OCI-M1 (cell line): ENCODE data around the gene GAPDHS.

Experiments used
- DNase-seq: peaks from one replicate; lab custom pipeline; 2025; lab: John Stamatoyannopoulos, UW

The GAPDHS gene

GRCh38 chr19:35539850-35540249, 6.6 kb downstream of the GAPDHS start:
- DNase-seq = no peak

- DNase-seq = no peak
Measured at GRCh38 chr19:35540356-35540927, 7.2 kb downstream of the GAPDHS start.

- no peak for DNase-seq
Measured at GRCh38 chr19:35542209-35542608, 9.0 kb downstream of the GAPDHS start.

GRCh38 chr19:35543280-35544109, 10.2 kb downstream of the GAPDHS start:
- no peak for DNase-seq

GRCh38 chr19:35544110-35544802, 11.0 kb downstream of the GAPDHS start:
- DNase-seq = peak; percentile 19

GRCh38 chr19:35545001-35545854, 12.0 kb downstream of the GAPDHS start, which contains the start of gene TMEM147:
TMEM147 (plus strand) TSS chr19:35545626; CDS start chr19:35545740, 114 bp downstream.
- peak; percentile 97 for DNase-seq

GRCh38 chr19:35545855-35546381, 12.7 kb downstream of the GAPDHS start:
- peak; percentile 59 for DNase-seq

GRCh38 chr19:35546532-35546931, 13.3 kb downstream of the GAPDHS start:
- DNase-seq = no peak

- peak; percentile 84 for DNase-seq
Measured at GRCh38 chr19:35549174-35549788, 16.0 kb downstream of the GAPDHS start.

GRCh38 chr19:35549879-35550523, 16.7 kb downstream of the GAPDHS start:
- DNase-seq = no peak

- DNase-seq = no peak
Measured at GRCh38 chr19:35551091-35551810, 18.0 kb downstream of the GAPDHS start.

- DNase-seq = no peak
Measured at GRCh38 chr19:35552534-35553384, 19.5 kb downstream of the GAPDHS start.

- DNase-seq = no peak
Measured at GRCh38 chr19:35553385-35554000, 20.2 kb downstream of the GAPDHS start.

GRCh38 chr19:35554076-35554475, 20.8 kb downstream of the GAPDHS start:
- no peak for DNase-seq

- peak; percentile 62 for DNase-seq
Measured at GRCh38 chr19:35555301-35556005, 22.2 kb downstream of the GAPDHS start.

- DNase-seq = no peak
Measured at GRCh38 chr19:35556025-35556590, 22.9 kb downstream of the GAPDHS start.

GRCh38 chr19:35556846-35557538, 23.7 kb downstream of the GAPDHS start:
- no peak for DNase-seq
